GM23248 (cell line): ENCODE data around the gene EPHA3. TPM values are rescaled to one million over a fixed set of nuclear protein-coding genes. Genes with fewer than 3 reads are reported as not detected.

Source experiments
- DNase-seq: peaks from one replicate; pipeline ENCODE4 v3.0.0-alpha.2; 2015
- H2AFZ ChIP-seq: fragments of 200-600 bp; sonication (generic); 2 replicates; pipeline ENCODE4 v1.6.1; 2016; ENCODE audit warnings: antibody characterized with exemption
- H3F3A ChIP-seq: fragments of 200-600 bp; sonication (generic); 2 replicates; pipeline ENCODE4 v1.6.1; 2016; ENCODE audit warnings: mild to moderate bottlenecking, antibody characterized with exemption, mixed run types; ENCODE audit not compliant: insufficient read depth
- H3K27ac ChIP-seq: fragments of 200-600 bp; sonication (generic); 2 replicates; pipeline ENCODE4 v1.5.1; 2016; ENCODE audit warnings: mild to moderate bottlenecking
- H3K27me3 ChIP-seq: fragments of 200-600 bp; sonication (generic); replicated peaks from 2 replicates; pipeline ENCODE4 v1.6.1; 2016; ENCODE audit warnings: mild to moderate bottlenecking; ENCODE audit not compliant: insufficient read depth
- H3K36me3 ChIP-seq: fragments of 200-600 bp; sonication (generic); 2 replicates; pipeline ENCODE4 v1.6.1; 2016; ENCODE audit warnings: low read depth, mild to moderate bottlenecking
- H3K4me1 ChIP-seq: fragments of 200-600 bp; sonication (generic); 2 replicates; pipeline ENCODE4 v1.6.1; 2016; ENCODE audit warnings: mild to moderate bottlenecking; ENCODE audit not compliant: insufficient read depth
- H3K4me2 ChIP-seq: fragments of 200-600 bp; sonication (generic); one replicate; pipeline ENCODE4 v1.6.1; 2016; ENCODE audit warnings: mild to moderate bottlenecking; ENCODE audit not compliant: unreplicated experiment
- H3K4me3 ChIP-seq: fragments of 200-600 bp; sonication (generic); 2 replicates; pipeline ENCODE4 v1.5.1; 2016; ENCODE audit warnings: mild to moderate bottlenecking
- H3K79me2 ChIP-seq: fragments of 200-600 bp; sonication (generic); 2 replicates; pipeline ENCODE4 v1.6.1; 2016; ENCODE audit warnings: mild to moderate bottlenecking; ENCODE audit not compliant: insufficient read depth
- H3K9ac ChIP-seq: fragments of 200-600 bp; sonication (generic); 2 replicates; pipeline ENCODE4 v1.6.1; 2016; ENCODE audit warnings: mild to moderate bottlenecking
- H3K9me2 ChIP-seq: fragments of 200-600 bp; sonication (generic); 2 replicates; pipeline ENCODE4 v1.6.1; 2016; ENCODE audit warnings: mixed run types, mild to moderate bottlenecking, moderate library complexity; ENCODE audit not compliant: insufficient read depth
- H3K9me3 ChIP-seq: fragments of 200-600 bp; sonication (generic); one replicate; pipeline ENCODE4 v1.6.1; 2017; ENCODE audit warnings: low read depth
- H4K20me1 ChIP-seq: fragments of 200-600 bp; sonication (generic); 2 replicates; pipeline ENCODE4 v1.6.0; 2016; ENCODE audit not compliant: insufficient read depth
- EZH2 ChIP-seq: fragments of 200-600 bp; sonication (generic); IDR thresholded peaks from 2 replicates; pipeline ENCODE4 v1.6.1; 2018; ENCODE audit warnings: antibody characterized with exemption, mild to moderate bottlenecking; ENCODE audit not compliant: insufficient read depth, poor library complexity, severe bottlenecking
- EZH2phosphoT487 ChIP-seq: fragments of 200-600 bp; sonication (generic); IDR thresholded peaks from 2 replicates; pipeline ENCODE4 v1.6.1; 2018; ENCODE audit warnings: antibody characterized with exemption, moderate library complexity, mild to moderate bottlenecking, low read depth; ENCODE audit not compliant: insufficient read depth
- WGBS, 2 experiments: methylation state at CpG; one replicate each; pipeline ENCODE4 v1.1.6; 2015 to 2017; ENCODE audit warnings: low lambda C conversion rate in 2 of 2, low coverage in 1 of 2; ENCODE audit errors: missing lambda C conversion rate in 2 of 2; 5-methylcytosine and 5-hydroxymethylcytosine counted together
- in situ Hi-C: fragments of 300-500 bp; cut with MboI; formaldehyde crosslinking; loops from 2 replicates; pipeline ENCODE4 v1.15.0; 2020
- polyA plus RNA-seq: library from polyadenylated mRNA; unstranded; fragments of >200 nt; fragmentation: Nextera tagmentation; extraction: Ambion mirVana; gene quantifications from 2 replicates; pipeline ENCODE4 v1.2.1, GENCODE V29; 2016
- total RNA-seq: library from RNA; depleted of rRNA; stranded (reverse); fragments of >200 nt; shearing (Covaris generic); gene quantifications from 2 replicates; pipeline ENCODE4 v1.2.3, GENCODE V29; 2014

Gene EPHA3
- total and polyA plus RNA-seq, 2 experiments from 2014 or later, result under 0.01 to 0.05 TPM

- WGBS, 2 experiments, result 50 to 56% methylated on average over 2 of the region's 2 CpGs
- in situ Hi-C loops, result no loop called here
Measured at GRCh38 chr3:89525609-89526008, 418.2 kb downstream of the EPHA3 start.

GRCh38 chr3:89527736-89528305 lies 420.4 kb downstream of the EPHA3 start:
- Histone ChIP-seq H4K20me1 (no peaks in the 10 kb centered on the region), H3K9me2 (no peaks in the 10 kb centered on the region), H3K36me3 (no peaks in the 10 kb centered on the region), H3K27ac (no peak overlapping the region), H3K79me2 (no peaks in the 10 kb centered on the region), H3K4me1 (no peaks in the 10 kb centered on the region), H3K9ac (no peak overlapping the region), H3K4me2 (no peak overlapping the region), H3F3A (no peaks in the 10 kb centered on the region), H3K9me3 (no peaks in the 10 kb centered on the region), H2AFZ (no peak overlapping the region), H3K4me3 (no peak overlapping the region), H3K27me3 (no peaks in the 10 kb centered on the region)
- TF ChIP-seq EZH2phosphoT487 (no peak), EZH2 (no peak)
- WGBS, 2 experiments, result 43 to 57% methylated on average over 1 of the region's 1 CpG
- peak; percentile 1 for DNase-seq
- in situ Hi-C loops, result no loop called here

More at GRCh38 chr3:89525609-89526008, 418.2 kb downstream of the EPHA3 start:
- H3K9me2 ChIP-seq, result no peaks in the 10 kb centered on the region
- TF ChIP-seq EZH2 (no peak), EZH2phosphoT487 (no peak)
- no peak overlapping the region for H3K27ac ChIP-seq
- no peaks in the 10 kb centered on the region for H3F3A ChIP-seq
- H3K9me3 ChIP-seq, result no peaks in the 10 kb centered on the region
- no peaks in the 10 kb centered on the region for H4K20me1 ChIP-seq
- no peak for DNase-seq
- H3K4me2 ChIP-seq, result no peak overlapping the region
- H3K4me1 ChIP-seq, result no peaks in the 10 kb centered on the region
- no peak overlapping the region for H3K4me3 ChIP-seq
- H3K79me2 ChIP-seq, result no peaks in the 10 kb centered on the region
- H2AFZ ChIP-seq, result no peak overlapping the region
- no peak overlapping the region for H3K9ac ChIP-seq
- no peaks in the 10 kb centered on the region for H3K36me3 ChIP-seq
- no peaks in the 10 kb centered on the region for H3K27me3 ChIP-seq
